Measurements from ENCODE around the gene SPACA7.

SPACA7 gene

DNA sequence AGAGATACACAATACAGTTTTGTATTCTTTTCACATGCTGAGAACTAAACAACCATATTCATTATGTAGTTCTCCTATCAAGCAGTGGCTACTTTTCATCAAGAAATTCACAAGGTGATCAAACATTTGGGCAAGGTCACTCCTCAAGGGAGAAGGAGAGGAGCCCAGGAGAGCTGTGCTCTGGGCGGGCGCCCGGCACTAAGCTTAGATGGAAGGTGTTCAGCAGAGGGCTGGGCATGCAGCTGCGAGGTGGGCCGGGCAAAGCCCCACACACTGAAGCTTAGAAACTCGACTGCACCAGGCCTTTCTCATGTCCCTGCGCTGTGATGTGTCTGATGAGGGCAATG, 30.4 kb upstream of the SPACA7 start:
- peaks cover 59% of the 10 kb centered on the region for H3K27me3 ChIP-seq (ENCODE audit: insufficient read depth, insufficient read length)
- H3K4me1 ChIP-seq (ENCODE audit: insufficient read depth, insufficient read length): peaks cover 3% of the 10 kb centered on the region
- H3K9me3 ChIP-seq (ENCODE audit: insufficient read depth, low read length): no peaks in the 10 kb centered on the region
- no peaks in the 10 kb centered on the region for H3K36me3 ChIP-seq (ENCODE audit: insufficient read depth, insufficient read length, low read length)
- no peak overlapping the region for H3K4me3 ChIP-seq (ENCODE audit: insufficient read length, low read depth)
- no peak overlapping the region for H3K9ac ChIP-seq (ENCODE audit: insufficient read length, low read depth)
- no peak for TF ChIP-seq ZNF274 (IDR thresholded peaks at IDR 0.05; ENCODE audit: low read depth, low read length)
- no peak for TF ChIP-seq YY1 (IDR thresholded peaks at IDR 0.05; ENCODE audit: insufficient read depth, insufficient read length)
- TF ChIP-seq SUZ12 (IDR thresholded peaks at IDR 0.05; ENCODE audit: extremely low read depth, insufficient read depth, insufficient read length): no peak
- DNase-seq (ENCODE audit: low read depth, low spot score): no peak

DNA sequence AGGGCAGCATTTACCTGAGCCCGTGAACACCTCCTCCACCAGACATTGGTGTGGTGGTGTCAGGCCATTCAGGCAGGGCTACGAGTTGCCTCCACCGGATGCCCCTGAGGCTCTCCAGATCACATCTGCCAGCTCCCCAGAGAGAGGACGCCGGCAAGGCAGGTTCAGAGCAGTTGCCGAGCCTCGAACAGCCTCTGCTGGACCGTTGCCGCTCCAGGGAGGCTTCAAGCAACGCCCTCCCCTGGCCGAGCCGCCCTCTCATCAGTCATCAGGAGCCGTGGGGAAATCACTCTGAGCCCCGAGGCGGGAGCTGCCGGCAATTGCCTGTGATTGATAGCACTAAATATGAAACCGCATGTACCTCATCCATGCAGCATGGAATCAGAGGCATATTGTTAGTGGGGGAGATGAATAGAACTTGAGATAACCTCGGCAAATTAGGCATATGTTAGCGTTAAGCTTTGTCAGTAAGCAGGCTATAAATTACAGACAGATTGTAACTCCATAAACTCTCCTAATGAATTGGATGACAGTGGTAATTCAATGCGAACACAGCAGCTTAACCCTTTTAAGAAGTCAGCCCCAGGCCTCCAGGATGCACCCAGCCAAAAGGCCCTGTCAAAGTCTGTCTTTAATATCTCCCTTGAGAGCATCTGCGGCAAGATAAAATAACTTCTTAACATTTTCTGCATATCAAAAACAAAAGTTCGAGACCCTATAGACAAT, 29.8 kb upstream of the SPACA7 start:
- peaks cover 54% of the 10 kb centered on the region for H3K27me3 ChIP-seq (ENCODE audit: insufficient read depth, insufficient read length)
- DNase-seq (ENCODE audit: low read depth, low spot score): no peak
- H3K9me3 ChIP-seq (ENCODE audit: insufficient read depth, low read length): no peaks in the 10 kb centered on the region
- no peaks in the 10 kb centered on the region for H3K36me3 ChIP-seq (ENCODE audit: insufficient read depth, insufficient read length, low read length)
- peaks cover 3% of the 10 kb centered on the region for H3K4me1 ChIP-seq (ENCODE audit: insufficient read depth, insufficient read length)
- H3K4me3 ChIP-seq (ENCODE audit: insufficient read length, low read depth): no peak overlapping the region
- no peak overlapping the region for H3K9ac ChIP-seq (ENCODE audit: insufficient read length, low read depth)
- TF ChIP-seq SUZ12 (IDR thresholded peaks at IDR 0.05; ENCODE audit: extremely low read depth, insufficient read depth, insufficient read length): no peak
- no peak for TF ChIP-seq YY1 (IDR thresholded peaks at IDR 0.05; ENCODE audit: insufficient read depth, insufficient read length)
- TF ChIP-seq ZNF274 (IDR thresholded peaks at IDR 0.05; ENCODE audit: low read depth, low read length): no peak

DNA sequence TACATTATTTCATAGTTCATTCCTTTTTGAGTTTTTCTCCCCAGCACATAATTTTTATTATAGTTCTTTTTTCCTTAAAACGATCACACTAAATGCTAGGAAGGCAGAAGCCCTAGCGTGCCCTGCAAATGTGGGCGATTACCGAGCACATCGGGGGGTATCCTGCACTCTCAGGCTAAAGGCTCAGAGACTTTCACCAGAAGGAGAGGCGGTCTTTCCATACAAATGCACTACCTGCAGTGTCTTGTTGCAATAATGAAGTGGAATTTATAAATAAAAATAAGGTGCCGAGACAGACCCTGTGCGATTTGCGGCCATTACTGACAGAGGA, 29.3 kb upstream of the SPACA7 start:
- no peak overlapping the region for H3K9ac ChIP-seq (ENCODE audit: insufficient read length, low read depth)

DNA sequence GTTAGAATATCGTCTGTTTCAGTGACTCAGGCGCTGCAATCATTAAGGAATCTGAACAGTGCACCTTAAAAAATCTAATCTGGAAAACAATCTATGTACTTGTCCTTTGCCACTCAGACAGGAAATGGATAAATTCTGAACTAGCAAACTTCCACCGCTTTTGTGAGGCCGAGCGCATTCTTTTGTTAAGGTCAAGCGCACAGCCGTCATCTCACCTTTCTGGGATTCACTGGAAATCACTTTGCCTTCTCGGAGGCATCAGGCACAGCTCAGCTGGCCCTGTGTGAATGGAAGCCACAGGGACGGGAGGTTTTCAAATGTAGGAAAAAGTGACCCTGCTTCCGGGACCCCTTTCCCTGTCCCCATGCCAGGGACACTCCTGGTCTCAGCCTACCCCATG, 28.2 kb upstream of the SPACA7 start:
- Histone ChIP-seq H3K4me3 (ENCODE audit: insufficient read length, low read depth) (no peak overlapping the region), H3K9me3 (ENCODE audit: insufficient read depth, low read length) (no peaks in the 10 kb centered on the region)
- no peak for TF ChIP-seq SUZ12 (IDR thresholded peaks at IDR 0.05; ENCODE audit: extremely low read depth, insufficient read depth, insufficient read length)
- TF ChIP-seq ZNF274 (IDR thresholded peaks at IDR 0.05; ENCODE audit: low read depth, low read length): no peak
- TF ChIP-seq YY1 (IDR thresholded peaks at IDR 0.05; ENCODE audit: insufficient read depth, insufficient read length): no peak

More for the DNA sequence above, 29.3 kb upstream of the SPACA7 start:
- Histone ChIP-seq H3K4me1 (ENCODE audit: insufficient read depth, insufficient read length) (peaks cover 3% of the 10 kb centered on the region), H3K36me3 (ENCODE audit: insufficient read depth, insufficient read length, low read length) (no peaks in the 10 kb centered on the region), H3K9me3 (ENCODE audit: insufficient read depth, low read length) (no peaks in the 10 kb centered on the region), H3K4me3 (ENCODE audit: insufficient read length, low read depth) (no peak overlapping the region), H3K27me3 (ENCODE audit: insufficient read depth, insufficient read length) (peaks cover 48% of the 10 kb centered on the region)
- DNase-seq (ENCODE audit: low read depth, low spot score): peak; percentile 39
- no peak for TF ChIP-seq ZNF274 (IDR thresholded peaks at IDR 0.05; ENCODE audit: low read depth, low read length)

DNA sequence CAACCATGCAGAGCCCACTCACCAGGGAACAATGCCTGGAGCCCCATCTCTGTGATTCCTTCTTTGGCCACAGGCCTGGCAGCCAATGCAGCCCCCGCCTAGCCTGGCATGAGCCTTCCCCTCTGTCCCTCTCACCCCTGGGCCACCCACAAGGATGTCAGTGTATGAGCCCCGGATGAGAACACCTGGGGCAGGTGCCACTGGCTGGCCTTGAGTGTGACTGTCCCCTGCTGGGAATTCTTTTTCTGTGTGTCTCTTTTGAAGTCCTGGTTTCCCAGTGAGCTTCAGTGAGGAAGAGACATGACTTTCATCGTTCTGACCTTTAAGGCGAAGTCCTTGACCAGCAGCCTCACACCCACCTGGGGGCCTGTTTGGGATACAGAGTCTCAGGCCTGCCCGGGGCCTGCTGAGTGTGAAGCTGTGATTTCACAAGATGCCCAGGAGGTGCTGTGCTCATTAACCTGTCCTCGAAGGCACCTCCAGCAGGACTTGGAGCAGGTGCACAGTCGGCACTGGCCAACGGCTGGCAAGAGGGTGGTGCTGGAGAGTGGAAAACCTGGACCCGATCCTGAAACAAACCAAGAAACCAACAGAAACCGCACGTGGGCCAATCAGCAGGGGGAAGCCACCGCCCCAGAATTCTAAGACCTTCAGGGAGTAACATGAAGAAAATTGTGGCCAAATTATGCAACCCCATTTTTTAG, 27.4 kb upstream of the SPACA7 start:
- Histone ChIP-seq H3K9ac (ENCODE audit: insufficient read length, low read depth) (no peak overlapping the region), H3K9me3 (ENCODE audit: insufficient read depth, low read length) (no peaks in the 10 kb centered on the region), H3K4me1 (ENCODE audit: insufficient read depth, insufficient read length) (peaks cover 3% of the 10 kb centered on the region), H3K36me3 (ENCODE audit: insufficient read depth, insufficient read length, low read length) (no peaks in the 10 kb centered on the region), H3K27me3 (ENCODE audit: insufficient read depth, insufficient read length) (peaks cover 38% of the 10 kb centered on the region), H3K4me3 (ENCODE audit: insufficient read length, low read depth) (no peak overlapping the region)
- TF ChIP-seq ZNF274 (IDR thresholded peaks at IDR 0.05; ENCODE audit: low read depth, low read length) (no peak), YY1 (IDR thresholded peaks at IDR 0.05; ENCODE audit: insufficient read depth, insufficient read length) (no peak), SUZ12 (IDR thresholded peaks at IDR 0.05; ENCODE audit: extremely low read depth, insufficient read depth, insufficient read length) (no peak)
- no peak for DNase-seq (ENCODE audit: low read depth, low spot score)

More for the DNA sequence above, 28.2 kb upstream of the SPACA7 start:
- peaks cover 3% of the 10 kb centered on the region for H3K4me1 ChIP-seq (ENCODE audit: insufficient read depth, insufficient read length)
- H3K27me3 ChIP-seq (ENCODE audit: insufficient read depth, insufficient read length): peaks cover 43% of the 10 kb centered on the region
- no peak for DNase-seq (ENCODE audit: low read depth, low spot score)
- no peaks in the 10 kb centered on the region for H3K36me3 ChIP-seq (ENCODE audit: insufficient read depth, insufficient read length, low read length)
- H3K9ac ChIP-seq (ENCODE audit: insufficient read length, low read depth): no peak overlapping the region

DNA sequence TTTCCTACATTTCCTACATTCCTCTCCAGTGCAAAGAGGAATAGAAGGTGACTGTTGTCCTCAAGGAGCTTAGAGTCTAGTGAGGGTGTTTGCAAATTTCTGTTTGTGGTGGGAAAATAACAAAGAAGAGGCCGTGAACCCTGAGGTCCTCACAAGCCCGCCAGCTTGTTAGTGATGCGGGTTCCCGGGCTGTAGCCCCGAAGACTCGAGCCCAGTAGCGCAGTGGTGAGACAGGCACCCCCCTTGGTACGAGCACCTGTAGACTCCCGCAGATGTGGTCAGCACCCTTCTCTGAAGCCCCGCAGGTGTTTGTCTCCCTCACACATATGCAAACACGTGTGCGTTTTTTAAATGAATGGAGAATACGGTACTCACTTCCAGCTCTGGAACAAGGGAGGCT, 26.5 kb upstream of the SPACA7 start:
- Histone ChIP-seq H3K36me3 (ENCODE audit: insufficient read depth, insufficient read length, low read length) (no peaks in the 10 kb centered on the region), H3K4me1 (ENCODE audit: insufficient read depth, insufficient read length) (peaks cover 3% of the 10 kb centered on the region), H3K9ac (ENCODE audit: insufficient read length, low read depth) (no peak overlapping the region), H3K9me3 (ENCODE audit: insufficient read depth, low read length) (no peaks in the 10 kb centered on the region), H3K4me3 (ENCODE audit: insufficient read length, low read depth) (no peak overlapping the region), H3K27me3 (ENCODE audit: insufficient read depth, insufficient read length) (peaks cover 31% of the 10 kb centered on the region)
- TF ChIP-seq ZNF274 (IDR thresholded peaks at IDR 0.05; ENCODE audit: low read depth, low read length) (no peak), SUZ12 (IDR thresholded peaks at IDR 0.05; ENCODE audit: extremely low read depth, insufficient read depth, insufficient read length) (no peak), YY1 (IDR thresholded peaks at IDR 0.05; ENCODE audit: insufficient read depth, insufficient read length) (no peak)
- DNase-seq (ENCODE audit: low read depth, low spot score): no peak

DNA sequence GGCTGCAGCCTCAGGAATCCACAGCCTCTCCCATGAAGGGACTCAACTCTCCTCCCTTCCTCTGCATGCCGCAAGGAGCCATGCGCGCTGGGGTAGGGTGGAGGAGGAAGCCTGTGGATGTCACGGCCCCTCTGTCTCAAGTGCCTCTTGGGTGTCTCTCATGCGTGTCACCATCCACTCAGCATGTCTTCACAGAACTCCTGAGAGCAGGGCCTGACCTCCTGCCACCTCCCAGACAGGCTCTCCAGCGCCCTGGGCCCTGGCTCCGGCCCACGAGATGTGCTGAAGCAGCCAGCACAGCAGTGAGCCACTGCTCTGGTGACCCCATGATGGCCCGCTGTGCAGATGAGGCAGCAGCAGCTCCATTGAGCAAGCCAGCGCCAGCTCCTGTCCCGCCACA, 25.9 kb upstream of the SPACA7 start:
- Histone ChIP-seq H3K27me3 (ENCODE audit: insufficient read depth, insufficient read length) (peaks cover 25% of the 10 kb centered on the region), H3K9me3 (ENCODE audit: insufficient read depth, low read length) (no peaks in the 10 kb centered on the region), H3K4me3 (ENCODE audit: insufficient read length, low read depth) (no peak overlapping the region), H3K9ac (ENCODE audit: insufficient read length, low read depth) (no peak overlapping the region), H3K4me1 (ENCODE audit: insufficient read depth, insufficient read length) (peaks cover 3% of the 10 kb centered on the region), H3K36me3 (ENCODE audit: insufficient read depth, insufficient read length, low read length) (no peaks in the 10 kb centered on the region)
- TF ChIP-seq ZNF274 (IDR thresholded peaks at IDR 0.05; ENCODE audit: low read depth, low read length) (no peak), SUZ12 (IDR thresholded peaks at IDR 0.05; ENCODE audit: extremely low read depth, insufficient read depth, insufficient read length) (no peak), YY1 (IDR thresholded peaks at IDR 0.05; ENCODE audit: insufficient read depth, insufficient read length) (no peak)
- no peak for DNase-seq (ENCODE audit: low read depth, low spot score)
